Effector memory CD8-positive, alpha-beta T cell (primary cell): ENCODE measurements around the gene CEP104.

ENCODE experiments used
- ATAC-seq: fragments of 150-1000 bp; cut with Tn5 transposase; replicated peaks from 2 replicates; pipeline ENCODE4 v1.10.0; 2021; ENCODE audit warnings: mild to moderate bottlenecking, moderate library complexity
- DNase-seq, 3 experiments: peaks; one replicate each; pipeline ENCODE4 v3.0.0; 2021
- H3K27ac Mint-ChIP-seq, 2 donors: one replicate each; pipeline ENCODE4 v1.8.0; 2022; ENCODE audit warnings: mild to moderate bottlenecking in 2 of 2, mixed read lengths in 2 of 2, moderate library complexity in 2 of 2
- H3K27me3 Mint-ChIP-seq, 2 donors: one replicate each; pipeline ENCODE4 v1.8.0; 2022; ENCODE audit warnings: mixed read lengths in 2 of 2
- H3K36me3 Mint-ChIP-seq: one replicate; pipeline ENCODE4 v1.8.0; 2022; ENCODE audit warnings: mild to moderate bottlenecking, moderate library complexity, mixed read lengths; ENCODE audit not compliant: insufficient read depth
- H3K4me1 Mint-ChIP-seq, 2 donors: one replicate each; pipeline ENCODE4 v1.8.0; 2022; ENCODE audit warnings: low read depth in 2 of 2, mixed read lengths in 2 of 2
- H3K4me3 Mint-ChIP-seq, 2 donors: one replicate each; pipeline ENCODE4 v1.8.0; 2022; ENCODE audit warnings: mild to moderate bottlenecking in 2 of 2, mixed read lengths in 2 of 2, moderate library complexity in 2 of 2
- H3K9me3 Mint-ChIP-seq, 2 donors: one replicate each; pipeline ENCODE4 v1.8.0; 2022; ENCODE audit warnings: mixed read lengths in 2 of 2

Gene CEP104

GRCh38 chr1:3899754-3900149 is 42.7 kb upstream of the CEP104 start:
- ATAC-seq (no peak), DNase-seq (peak in 1 of 3 experiments; percentile 25)
- peaks cover 18% of the 10 kb centered on the region for H3K36me3 Mint-ChIP-seq
- H3K27ac Mint-ChIP-seq: peak overlapping the region; percentile 93 to 95
- H3K4me3 Mint-ChIP-seq: peak overlapping the region; percentile 84 to 97
- H3K9me3 Mint-ChIP-seq: peaks cover 0 to 2% of the 10 kb centered on the region in 2 donors
- no peaks in the 10 kb centered on the region for H3K27me3 Mint-ChIP-seq
- H3K4me1 Mint-ChIP-seq: peaks cover 27 to 40% of the 10 kb centered on the region in 2 donors

GRCh38 chr1:3898994-3899753 is 42.2 kb upstream of the CEP104 start:
- no peak for DNase-seq
- Mint-ChIP-seq H3K27me3 (no peaks in the 10 kb centered on the region), H3K27ac (peak overlapping the region; percentile 93 to 95), H3K4me1 (peaks cover 27 to 40% of the 10 kb centered on the region in 2 donors), H3K4me3 (peak overlapping the region; percentile 84 to 97), H3K9me3 (peaks cover 0 to 2% of the 10 kb centered on the region in 2 donors), H3K36me3 (peaks cover 18% of the 10 kb centered on the region)
- ATAC-seq: no peak

GRCh38 chr1:3898475-3898735 is 41.4 kb upstream of the CEP104 start:
- H3K27ac Mint-ChIP-seq: peak overlapping the region; percentile 93 to 95
- H3K4me1 Mint-ChIP-seq: peaks cover 23 to 35% of the 10 kb centered on the region in 2 donors
- H3K4me3 Mint-ChIP-seq: peak overlapping the region in 1 of 2 donors; percentile 84
- H3K9me3 Mint-ChIP-seq: peaks cover 0 to 2% of the 10 kb centered on the region in 2 donors
- H3K36me3 Mint-ChIP-seq: peaks cover 18% of the 10 kb centered on the region
- H3K27me3 Mint-ChIP-seq: no peaks in the 10 kb centered on the region
- ATAC-seq: no peak
- DNase-seq: no peak

- ATAC-seq (no peak), DNase-seq (no peak)
- Mint-ChIP-seq H3K4me1 (peaks cover 20 to 28% of the 10 kb centered on the region in 2 donors), H3K9me3 (peaks cover 0 to 2% of the 10 kb centered on the region in 2 donors), H3K4me3 (no peak overlapping the region), H3K27me3 (no peaks in the 10 kb centered on the region), H3K27ac (no peak overlapping the region), H3K36me3 (peaks cover 18% of the 10 kb centered on the region)
Measured at GRCh38 chr1:3896396-3897000, 39.5 kb upstream of the CEP104 start.

GRCh38 chr1:3895951-3896325 is 38.9 kb upstream of the CEP104 start:
- Mint-ChIP-seq H3K9me3 (peaks cover 0 to 2% of the 10 kb centered on the region in 2 donors), H3K36me3 (peaks cover 19% of the 10 kb centered on the region), H3K4me3 (no peak overlapping the region), H3K4me1 (peaks cover 20 to 31% of the 10 kb centered on the region in 2 donors), H3K27me3 (no peaks in the 10 kb centered on the region), H3K27ac (no peak overlapping the region)
- ATAC-seq: no peak
- DNase-seq: no peak

- Mint-ChIP-seq H3K4me1 (peaks cover 21 to 36% of the 10 kb centered on the region in 2 donors), H3K9me3 (peaks cover 0 to 2% of the 10 kb centered on the region in 2 donors), H3K4me3 (no peak overlapping the region), H3K27me3 (no peaks in the 10 kb centered on the region), H3K27ac (peak overlapping the region in 1 of 2 donors; percentile 20), H3K36me3 (peaks cover 22% of the 10 kb centered on the region)
- ATAC-seq: no peak
- no peak for DNase-seq
Measured at GRCh38 chr1:3895279-3895950, 38.4 kb upstream of the CEP104 start.

- H3K9me3 Mint-ChIP-seq: peaks cover 0 to 2% of the 10 kb centered on the region in 2 donors
- ATAC-seq: no peak
- peak overlapping the region in 1 of 2 donors; percentile 26 for H3K27ac Mint-ChIP-seq
- no peak for DNase-seq
- H3K4me1 Mint-ChIP-seq: peaks cover 24 to 39% of the 10 kb centered on the region in 2 donors
- no peak overlapping the region for H3K4me3 Mint-ChIP-seq
- H3K36me3 Mint-ChIP-seq: peaks cover 26% of the 10 kb centered on the region
- no peaks in the 10 kb centered on the region for H3K27me3 Mint-ChIP-seq
Measured at GRCh38 chr1:3894626-3895278, 37.7 kb upstream of the CEP104 start.

GRCh38 chr1:3893190-3893589 is 36.2 kb upstream of the CEP104 start:
- H3K4me3 Mint-ChIP-seq: no peak overlapping the region
- H3K27ac Mint-ChIP-seq: peak overlapping the region; percentile 70 to 77

GRCh38 chr1:3892748-3893147 is 35.7 kb upstream of the CEP104 start:
- Mint-ChIP-seq H3K9me3 (no peaks in the 10 kb centered on the region), H3K36me3 (peaks cover 41% of the 10 kb centered on the region), H3K4me3 (no peak overlapping the region), H3K27ac (peak overlapping the region; percentile 70 to 77), H3K4me1 (peaks cover 18 to 30% of the 10 kb centered on the region in 2 donors), H3K27me3 (no peaks in the 10 kb centered on the region)
- ATAC-seq (no peak), DNase-seq (no peak)

More at GRCh38 chr1:3893190-3893589, 36.2 kb upstream of the CEP104 start:
- no peak for ATAC-seq
- Mint-ChIP-seq H3K9me3 (no peaks in the 10 kb centered on the region), H3K4me1 (peaks cover 18 to 32% of the 10 kb centered on the region in 2 donors), H3K36me3 (peaks cover 36% of the 10 kb centered on the region), H3K27me3 (no peaks in the 10 kb centered on the region)
- no peak for DNase-seq

GRCh38 chr1:3891329-3891865 is 34.4 kb upstream of the CEP104 start:
- ATAC-seq (no peak), DNase-seq (no peak)
- Mint-ChIP-seq H3K4me3 (peak overlapping the region in 1 of 2 donors; percentile 84), H3K9me3 (no peaks in the 10 kb centered on the region), H3K4me1 (peaks cover 17 to 29% of the 10 kb centered on the region in 2 donors), H3K27me3 (no peaks in the 10 kb centered on the region), H3K36me3 (peaks cover 52% of the 10 kb centered on the region), H3K27ac (peak overlapping the region; percentile 77 to 99)

GRCh38 chr1:3890389-3891328 is 33.6 kb upstream of the CEP104 start:
- Mint-ChIP-seq H3K9me3 (no peaks in the 10 kb centered on the region), H3K36me3 (peaks cover 52% of the 10 kb centered on the region), H3K27ac (peak overlapping the region; percentile 84 to 99), H3K27me3 (no peaks in the 10 kb centered on the region), H3K4me1 (peaks cover 14 to 22% of the 10 kb centered on the region in 2 donors), H3K4me3 (peak overlapping the region; percentile 69 to 84)
- ATAC-seq: peak; percentile 82
- no peak for DNase-seq

- H3K36me3 Mint-ChIP-seq: peaks cover 54% of the 10 kb centered on the region
- peak overlapping the region; percentile 69 to 84 for H3K4me3 Mint-ChIP-seq
- H3K4me1 Mint-ChIP-seq: peaks cover 14 to 22% of the 10 kb centered on the region in 2 donors
- DNase-seq (peak in 2 of 3 experiments; percentile 21 to 49), ATAC-seq (peak; percentile 74)
- no peaks in the 10 kb centered on the region for H3K9me3 Mint-ChIP-seq
- peak overlapping the region; percentile 84 to 99 for H3K27ac Mint-ChIP-seq
- no peaks in the 10 kb centered on the region for H3K27me3 Mint-ChIP-seq
Measured at GRCh38 chr1:3889936-3890335, 32.9 kb upstream of the CEP104 start.
